H1 (cell line): Measurements from ENCODE around the gene ZNF536. TPM values are rescaled to one million over a fixed set of nuclear protein-coding genes. Genes with fewer than 3 reads are reported as not detected.

ENCODE experiments used
- BACH1 ChIP-seq: IDR thresholded peaks from 2 replicates; pipeline ENCODE4 v1.6.1; 2012; ENCODE audit warnings: low read length, improper control_type of control experiment
- CBX8 ChIP-seq: fragments of 300-800, 300-1000 bp; sonication (generic); IDR thresholded peaks from 2 replicates; pipeline ENCODE4 v1.7.1; 2016; ENCODE audit warnings: low read depth, low read length, borderline replicate concordance
- EZH2 ChIP-seq: fragments of 200-600 bp; sonication (generic); IDR thresholded peaks from 2 replicates; pipeline ENCODE4 v1.7.1; 2012; ENCODE audit warnings: low read depth, mild to moderate bottlenecking, moderate library complexity, low read length, inconsistent platforms; ENCODE audit not compliant: severe bottlenecking
- HDAC2 ChIP-seq, 2 experiments: fragments of 300-600 bp in 1 of 2; sonication (generic) in 1 of 2; IDR thresholded peaks; 2 replicates each; pipeline ENCODE4 v1.6.1; 2011 to 2012; ENCODE audit warnings: low read depth in 2 of 2, low read length in 2 of 2, mild to moderate bottlenecking in 2 of 2, moderate library complexity in 2 of 2, borderline replicate concordance in 1 of 2, inconsistent platforms in 1 of 2
- SIX5 ChIP-seq: IDR thresholded peaks from 2 replicates; pipeline ENCODE4 v1.6.1; 2011; ENCODE audit warnings: mild to moderate bottlenecking, low read depth, low read length
- TBP ChIP-seq: IDR thresholded peaks from 2 replicates; pipeline ENCODE4 v1.6.1; 2011; ENCODE audit warnings: low read depth, low read length, improper control_type of control experiment
- TCF12 ChIP-seq: IDR thresholded peaks from 2 replicates; pipeline ENCODE4 v1.6.1; 2011; ENCODE audit warnings: low read depth, mild to moderate bottlenecking, low read length
- polyA plus RNA-seq, 7 experiments: library from polyadenylated mRNA; depleted of rRNA in 3 of 7; stranded (reverse) in 5 of 7; unstranded in 2 of 7; fragments of >200 nt in 5 of 7; fragments of 200-250 nt in 2 of 7; gene quantifications; 1 replicate in 5 of 7; 2 replicates in 1 of 7; 4 replicates in 1 of 7; pipeline versions ENCODE4 v1.2.1 to v1.2.3, GENCODE V29; 2011 to 2013; ENCODE audit warnings: missing spikeins in 2 of 7, mixed read lengths in 2 of 7
- total RNA-seq: library from RNA; stranded (reverse); fragmentation: NEBNext Ultra II Directional; extraction: Animal tissue kit (Norgen Biotek cat#: 25700); gene quantifications from 2 replicates; pipeline ENCODE4 v1.2.1, GENCODE V29; 2021

ZNF536 gene
- total and polyA plus RNA-seq, 2 of the 8 experiments (the other 6 are each of a cell fraction or from before 2014, with no cell fraction given) = 0.09 to 0.11 TPM

- TF ChIP-seq CBX8 (no peak), HDAC2 (IDR thresholded peaks at IDR 0.05; ENCODE audit: borderline replicate concordance in 1 of 2, low read depth in 2 of 2, low read length in 2 of 2) (no peak), TBP (no peak), EZH2 (no peak), SIX5 (no peak), TCF12 (no peak), BACH1 (no peak)
Observed at GRCh38 chr19:30467239-30467638, 95.1 kb downstream of the ZNF536 start (continued).
